GM13976 (cell line): ENCODE data around the gene CCDC144A.
"Not testable (repeated sequence)": the region's sequence is repeated elsewhere in the genome, so short reads cannot be mapped to it uniquely, and the experiment has no call there.

Experiments used
- DNase-seq: peaks from one replicate; pipeline ENCODE4 v3.0.0; 2012; ENCODE audit warnings: low spot score
- in situ Hi-C: fragments of 300-500 bp; cut with MboI; formaldehyde crosslinking; loops from one replicate; pipeline ENCODE4 v1.12.0; 2022; ENCODE audit warnings: low sequenced_read_pairs, mixed read lengths, inconsistent platforms; ENCODE audit not compliant: unreplicated experiment
- TF ChIP-seq, protein P1 (sequence below): IDR thresholded peaks from 2 replicates; pipeline ENCODE4 v1.5.1; 2012; ENCODE audit warnings: borderline replicate concordance, mild to moderate bottlenecking; ENCODE audit not compliant: insufficient read depth; ENCODE audit errors: extremely low read depth, missing control alignments, control extremely low read depth

CCDC144A gene

DNA sequence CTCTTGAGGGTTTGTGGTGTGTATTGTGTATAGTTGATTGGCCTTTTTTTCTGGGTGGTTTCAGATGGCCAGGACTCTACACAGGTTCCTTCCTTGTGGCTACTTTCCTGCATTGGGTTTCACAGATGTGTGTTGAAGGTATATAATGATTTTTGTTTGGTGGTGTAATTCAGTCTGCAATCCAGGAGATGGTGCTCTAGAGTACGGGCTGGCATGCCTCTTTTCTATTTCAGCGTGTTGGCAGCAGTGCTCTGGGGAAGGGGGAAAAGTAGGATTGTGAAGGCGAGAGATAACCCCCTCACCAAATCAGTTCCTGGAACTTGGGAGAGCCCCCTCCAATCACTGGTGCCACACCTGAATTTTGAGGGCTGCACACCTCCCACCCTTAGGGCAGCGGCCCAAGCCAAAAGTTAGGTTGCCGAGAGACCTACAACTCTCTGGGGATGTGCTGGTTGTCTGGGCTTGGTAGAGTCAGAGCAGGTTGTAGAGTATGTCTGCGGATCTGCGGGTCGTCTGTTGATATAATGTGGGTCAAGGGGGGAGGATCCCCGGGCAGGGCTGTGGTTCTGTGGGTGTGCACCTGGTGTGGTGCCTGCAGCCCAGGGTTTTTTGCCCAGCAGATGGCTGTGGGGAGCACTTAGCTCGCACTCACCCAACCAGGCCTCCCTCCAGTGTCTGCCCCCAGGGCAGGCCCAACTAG lies 61.3 kb downstream of the CCDC144A start:
- in situ Hi-C loops = not testable (repeated sequence)
- TF ChIP-seq, protein P1, sequence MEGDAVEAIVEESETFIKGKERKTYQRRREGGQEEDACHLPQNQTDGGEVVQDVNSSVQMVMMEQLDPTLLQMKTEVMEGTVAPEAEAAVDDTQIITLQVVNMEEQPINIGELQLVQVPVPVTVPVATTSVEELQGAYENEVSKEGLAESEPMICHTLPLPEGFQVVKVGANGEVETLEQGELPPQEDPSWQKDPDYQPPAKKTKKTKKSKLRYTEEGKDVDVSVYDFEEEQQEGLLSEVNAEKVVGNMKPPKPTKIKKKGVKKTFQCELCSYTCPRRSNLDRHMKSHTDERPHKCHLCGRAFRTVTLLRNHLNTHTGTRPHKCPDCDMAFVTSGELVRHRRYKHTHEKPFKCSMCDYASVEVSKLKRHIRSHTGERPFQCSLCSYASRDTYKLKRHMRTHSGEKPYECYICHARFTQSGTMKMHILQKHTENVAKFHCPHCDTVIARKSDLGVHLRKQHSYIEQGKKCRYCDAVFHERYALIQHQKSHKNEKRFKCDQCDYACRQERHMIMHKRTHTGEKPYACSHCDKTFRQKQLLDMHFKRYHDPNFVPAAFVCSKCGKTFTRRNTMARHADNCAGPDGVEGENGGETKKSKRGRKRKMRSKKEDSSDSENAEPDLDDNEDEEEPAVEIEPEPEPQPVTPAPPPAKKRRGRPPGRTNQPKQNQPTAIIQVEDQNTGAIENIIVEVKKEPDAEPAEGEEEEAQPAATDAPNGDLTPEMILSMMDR = peak; percentile 26
- peak; percentile 6 for DNase-seq

DNA sequence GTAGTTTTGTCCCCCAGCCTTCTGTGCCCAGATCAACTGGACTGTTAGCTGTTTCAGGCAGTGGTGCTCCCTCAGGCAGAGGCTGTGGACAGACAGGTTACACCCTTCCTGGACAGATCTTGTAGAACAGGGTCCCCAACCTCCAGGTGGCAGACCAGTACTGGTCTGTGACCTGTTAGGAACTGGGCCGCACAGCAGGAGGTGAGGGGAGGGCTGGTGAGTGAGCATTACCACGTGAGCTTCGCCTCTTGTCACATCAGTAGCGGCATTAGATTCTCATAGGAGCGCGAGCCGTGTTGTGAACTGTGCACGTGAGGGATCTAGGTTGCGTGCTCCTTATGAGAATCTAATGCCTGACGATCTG lies 61.9 kb downstream of the CCDC144A start:
- in situ Hi-C loops, DNase-seq: not testable (repeated sequence)

DNA sequence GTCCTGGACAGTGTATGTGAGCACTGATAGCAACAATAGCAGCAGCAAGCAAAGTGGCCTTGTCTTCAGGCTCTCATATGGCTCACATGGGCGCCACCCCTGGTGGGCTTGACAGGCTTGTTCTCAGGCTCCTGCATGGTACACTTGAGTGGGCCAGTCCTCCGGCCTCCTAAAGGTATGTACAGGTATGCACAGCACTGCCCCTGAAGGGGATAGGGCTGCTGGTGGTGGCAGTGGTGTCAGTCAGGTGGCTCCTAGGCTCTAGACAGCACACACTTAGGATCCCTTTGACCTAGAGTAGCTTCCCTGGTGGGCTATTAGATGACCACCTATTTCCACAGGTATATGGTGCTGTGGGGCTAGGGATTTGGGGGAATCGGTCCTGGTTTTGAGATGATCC lies 67.5 kb downstream of the CCDC144A start:
- in situ Hi-C loops, DNase-seq: not testable (repeated sequence)

DNA sequence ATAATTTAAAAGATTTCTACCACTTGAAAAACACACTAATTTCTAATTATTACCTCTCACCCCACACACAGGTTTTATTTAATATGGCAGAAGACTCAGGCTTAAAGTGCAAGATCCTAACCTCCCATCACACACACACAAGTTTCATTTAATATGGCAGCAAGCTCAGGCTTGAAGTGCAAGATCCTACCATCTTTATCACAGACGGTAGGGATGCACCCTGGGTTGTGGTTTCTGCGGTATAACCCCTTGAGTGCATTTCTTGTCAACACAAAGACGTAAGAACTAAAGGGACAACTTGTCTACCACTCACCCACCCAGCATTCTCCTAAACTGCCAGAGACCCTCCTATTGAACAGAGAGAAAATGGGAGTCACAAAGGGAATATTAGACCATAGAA lies 68.1 kb downstream of the CCDC144A start:
- DNase-seq, in situ Hi-C loops: not testable (repeated sequence)

DNA sequence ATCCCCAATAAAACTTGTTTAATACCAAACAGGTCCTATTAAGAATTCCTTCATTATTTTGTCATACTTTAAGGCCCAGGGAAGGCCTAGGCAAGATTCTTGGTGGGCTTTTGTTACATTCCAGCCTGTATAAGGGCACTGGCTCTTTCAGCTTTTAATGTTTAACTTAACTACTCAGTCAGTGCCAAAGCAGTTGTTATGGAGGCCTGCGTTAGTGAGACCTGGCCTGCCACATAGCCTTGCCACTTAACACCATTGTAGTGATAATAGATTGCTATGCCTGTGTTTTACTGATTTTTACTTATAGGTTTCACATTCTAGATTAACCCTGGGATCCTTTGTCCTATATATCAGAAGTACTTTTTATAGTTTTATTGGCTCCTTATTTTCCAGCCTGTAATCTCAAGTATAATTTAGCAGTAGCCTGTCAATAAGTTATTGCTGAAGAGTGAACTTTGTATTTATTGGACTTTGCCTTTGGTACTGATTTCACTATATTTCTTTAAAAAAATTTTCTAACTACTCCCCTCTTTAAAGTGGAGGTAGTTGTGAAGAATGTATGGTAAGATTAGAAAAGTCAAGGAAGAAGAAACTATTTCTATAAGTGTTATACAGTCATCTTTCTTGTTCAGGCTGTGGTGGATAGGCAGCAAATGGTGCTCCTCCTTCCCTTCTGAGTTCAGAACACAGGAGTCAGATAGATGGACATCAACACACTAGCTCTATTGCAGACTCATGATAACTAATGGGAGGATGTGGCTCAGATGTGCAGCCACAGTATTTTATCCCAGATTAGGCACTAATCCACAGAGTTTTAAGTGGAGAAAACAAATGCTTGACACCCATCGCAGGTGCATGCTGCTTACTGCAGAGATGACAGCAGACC lies 78.5 kb downstream of the CCDC144A start:
- in situ Hi-C loops, DNase-seq: not testable (repeated sequence)

DNA sequence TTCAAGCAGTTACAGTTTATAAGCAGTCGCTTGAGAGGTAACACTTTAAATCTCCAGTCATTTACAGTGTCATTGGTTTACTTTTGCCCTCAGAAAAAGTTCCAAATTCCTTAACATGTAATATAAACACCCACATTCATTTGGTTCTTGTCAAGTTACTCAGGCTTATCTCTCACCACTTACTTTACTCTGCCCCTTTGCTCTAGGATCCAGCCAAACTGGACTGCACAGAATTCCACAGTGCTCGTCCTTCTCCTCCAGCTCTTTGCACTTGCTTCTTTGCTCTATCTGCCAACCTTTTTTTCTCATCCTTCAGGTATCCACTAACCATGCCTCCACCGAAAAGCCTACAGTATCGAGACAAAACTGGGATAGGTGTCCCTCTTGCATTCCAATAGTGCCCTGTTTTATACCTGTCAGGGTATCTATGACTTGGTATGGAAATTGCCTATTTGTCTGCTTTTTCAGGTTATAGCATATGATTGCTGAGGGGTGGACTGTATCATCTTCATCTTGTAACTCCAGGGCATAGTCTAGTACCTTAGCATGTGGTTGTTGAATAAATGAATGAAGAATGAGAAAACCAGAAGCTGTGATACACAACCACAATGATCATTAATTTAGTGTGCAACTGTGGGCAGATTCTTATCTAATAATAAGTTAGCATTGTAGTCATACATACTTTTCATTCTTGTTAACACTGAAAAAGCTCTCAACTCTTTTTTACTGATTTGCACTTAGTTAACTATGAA lies 82.5 kb downstream of the CCDC144A start:
- DNase-seq, in situ Hi-C loops: not testable (repeated sequence)

DNA sequence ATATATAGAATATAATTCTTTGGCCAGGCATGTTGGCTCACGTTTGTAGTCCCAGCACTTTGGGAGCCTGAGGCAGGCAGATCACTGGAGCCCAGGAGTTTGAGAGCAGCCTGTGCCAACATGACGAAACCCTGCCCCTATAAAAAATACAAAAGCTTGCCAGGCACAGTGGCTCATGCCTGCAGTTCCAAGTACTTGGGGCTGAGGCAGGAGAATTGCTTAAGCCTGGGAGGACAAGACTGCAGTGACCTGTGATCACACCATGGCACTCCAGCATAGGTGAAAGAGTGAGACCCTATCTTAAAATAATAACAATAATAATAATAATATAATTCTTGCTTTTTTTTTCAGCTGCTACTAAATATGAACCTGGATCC lies 83.1 kb downstream of the CCDC144A start:
- in situ Hi-C loops = not testable (repeated sequence)

DNA sequence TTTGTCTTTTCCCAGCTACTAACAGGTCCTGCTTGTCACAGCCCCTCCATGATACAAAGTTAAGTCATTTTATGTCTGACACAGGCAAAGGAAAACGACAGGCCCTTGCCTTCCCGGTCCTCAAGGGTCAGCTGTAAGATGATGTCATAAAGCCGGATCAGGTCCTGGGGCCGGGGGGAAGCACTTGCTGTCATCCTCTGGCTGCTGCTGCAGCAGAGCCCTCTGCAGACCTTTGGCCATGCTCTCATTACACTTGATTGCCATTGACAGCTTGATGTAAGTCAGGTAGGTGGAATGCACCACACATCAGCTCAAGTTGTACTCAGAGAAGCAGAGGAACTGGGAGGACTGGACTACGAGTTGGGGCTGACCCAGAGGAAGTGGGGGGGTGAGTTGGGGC lies 97.8 kb downstream of the CCDC144A start:
- in situ Hi-C loops, DNase-seq: not testable (repeated sequence)

More for the DNA sequence above, 83.1 kb downstream of the CCDC144A start:
- not testable (repeated sequence) for DNase-seq

DNA sequence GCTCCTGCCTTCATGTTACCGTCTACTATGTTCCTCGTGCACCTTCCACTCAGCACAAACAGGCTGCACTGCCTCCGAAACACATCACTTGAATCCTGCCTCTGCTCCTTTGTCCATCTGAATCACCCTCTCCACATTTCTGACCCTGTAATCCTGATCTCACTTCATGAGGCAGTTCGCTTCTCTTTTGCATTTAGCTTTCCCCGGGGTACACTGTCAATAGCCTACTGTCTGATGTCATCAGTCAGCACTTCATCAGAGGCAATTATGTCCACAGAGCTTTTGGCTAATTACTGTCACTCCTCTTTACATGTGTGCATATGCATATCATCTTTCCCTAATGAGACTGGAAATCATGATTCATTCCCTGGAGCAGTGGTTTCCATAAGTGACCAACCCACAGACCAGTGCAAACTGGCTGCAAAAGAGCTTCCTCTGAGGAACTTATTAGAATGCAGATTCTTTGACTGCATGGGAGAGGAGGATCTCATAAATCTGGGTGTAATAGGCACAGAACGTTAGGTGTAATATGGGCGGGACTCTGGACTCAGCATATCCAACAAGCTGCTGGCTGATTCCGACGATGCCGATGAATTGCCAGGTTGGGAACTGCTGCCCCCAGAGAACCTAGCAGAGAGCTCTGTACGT lies 99.0 kb downstream of the CCDC144A start:
- in situ Hi-C loops, DNase-seq: not testable (repeated sequence)

DNA sequence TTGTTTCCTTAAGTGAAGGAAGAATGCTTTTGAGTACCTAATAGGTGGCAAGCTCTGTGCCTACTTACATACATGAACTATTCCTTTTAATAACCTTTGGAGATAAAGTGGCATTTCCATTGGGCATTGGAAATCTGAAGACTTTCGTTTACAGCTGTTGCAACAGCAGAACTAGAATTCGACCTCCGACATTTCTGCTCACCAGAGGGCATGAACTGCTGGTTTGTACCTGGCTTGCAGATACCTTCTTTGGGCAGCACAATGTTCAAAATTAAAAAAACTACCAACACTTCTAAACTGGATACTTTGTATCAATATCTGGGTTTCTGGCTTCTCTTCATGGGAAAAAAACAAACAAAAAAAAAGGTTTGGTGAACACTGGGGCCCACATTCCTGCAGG lies 99.6 kb downstream of the CCDC144A start:
- in situ Hi-C loops, DNase-seq: not testable (repeated sequence)

DNA sequence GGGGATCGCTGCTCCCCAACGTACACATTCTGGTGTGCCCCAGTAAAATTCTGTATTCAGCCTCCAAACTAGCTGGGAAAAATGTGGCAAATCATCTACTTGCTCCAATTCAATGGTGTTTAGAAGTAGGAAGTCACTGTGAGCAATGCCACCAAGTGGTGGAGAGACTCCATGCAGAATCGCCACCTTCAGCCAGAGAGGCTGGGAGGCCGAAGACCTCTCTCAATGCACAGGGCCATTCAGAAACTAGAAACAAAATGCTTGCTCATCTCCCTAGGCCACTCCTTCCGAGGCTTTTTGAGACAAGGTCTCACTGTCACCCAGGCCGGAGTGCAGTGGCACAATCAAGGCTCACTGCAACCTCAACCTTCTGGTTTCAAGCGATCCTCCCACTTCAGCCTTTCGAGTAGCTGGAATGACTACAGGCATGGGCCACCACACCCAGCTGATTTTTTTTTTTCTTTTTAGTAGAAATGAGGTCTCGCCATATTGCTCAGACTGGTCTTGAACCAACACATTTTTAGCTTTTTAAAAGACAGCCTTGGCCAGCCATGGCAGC lies 100.4 kb downstream of the CCDC144A start:
- in situ Hi-C loops, DNase-seq: not testable (repeated sequence)

DNA sequence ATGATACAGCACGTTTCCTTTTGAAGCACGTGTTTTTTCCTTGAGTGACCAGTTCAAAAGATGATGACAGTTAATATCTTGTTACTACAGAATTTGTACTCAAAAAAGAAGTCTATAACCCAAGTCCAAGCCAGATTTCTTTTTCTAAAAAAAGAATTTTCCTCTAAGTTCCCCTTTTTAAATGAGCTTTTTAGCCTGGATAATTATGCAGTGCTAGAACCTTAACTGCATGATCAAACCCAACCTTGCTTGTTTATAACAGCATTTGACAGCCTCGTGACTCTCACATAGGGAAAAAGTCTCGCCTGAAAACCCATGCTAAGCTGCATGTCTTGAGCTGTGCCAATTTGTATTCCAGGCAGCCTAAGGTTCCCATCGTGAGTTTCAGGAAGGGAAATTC lies 104.2 kb downstream of the CCDC144A start:
- in situ Hi-C loops, DNase-seq: not testable (repeated sequence)

DNA sequence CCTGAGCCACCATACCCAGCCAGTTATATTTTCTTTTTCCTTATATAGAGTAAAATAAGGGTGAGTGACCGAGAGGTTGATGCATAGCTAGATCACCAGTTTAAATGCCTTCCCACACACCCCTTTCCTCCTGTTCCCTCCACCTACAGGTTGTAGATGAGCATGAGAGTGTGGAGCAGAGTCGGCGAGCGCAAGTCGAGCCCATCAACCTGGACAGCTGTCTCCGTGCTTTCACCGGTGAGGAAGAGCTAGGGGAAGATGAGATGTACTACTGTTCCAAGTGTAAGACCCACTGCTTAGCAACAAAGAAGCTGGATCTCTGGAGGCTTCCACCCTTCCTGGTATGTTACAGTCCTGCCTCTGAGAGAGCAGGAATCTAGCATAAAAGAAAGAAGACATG lies 105.9 kb downstream of the CCDC144A start:
- DNase-seq, in situ Hi-C loops: not testable (repeated sequence)

DNA sequence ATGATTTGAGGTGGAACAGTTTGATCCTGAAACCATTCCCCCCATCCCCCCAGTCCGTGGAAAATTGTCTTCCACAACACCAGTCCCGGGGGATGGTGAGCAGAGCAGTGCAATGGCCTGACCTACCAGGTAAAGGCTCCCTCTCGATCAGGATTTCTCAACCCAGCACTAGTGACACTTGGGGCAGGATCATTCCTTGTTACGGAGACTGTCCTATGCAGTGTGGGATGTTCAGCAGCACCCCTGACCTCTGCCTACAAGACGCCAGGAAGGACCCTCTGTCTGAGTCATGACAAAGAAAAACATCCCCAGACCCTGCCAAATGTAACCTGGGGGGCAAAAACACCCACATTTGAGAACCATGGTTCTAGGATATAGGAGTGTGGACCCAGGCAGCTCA lies 114.8 kb downstream of the CCDC144A start:
- in situ Hi-C loops, DNase-seq: not testable (repeated sequence)

DNA sequence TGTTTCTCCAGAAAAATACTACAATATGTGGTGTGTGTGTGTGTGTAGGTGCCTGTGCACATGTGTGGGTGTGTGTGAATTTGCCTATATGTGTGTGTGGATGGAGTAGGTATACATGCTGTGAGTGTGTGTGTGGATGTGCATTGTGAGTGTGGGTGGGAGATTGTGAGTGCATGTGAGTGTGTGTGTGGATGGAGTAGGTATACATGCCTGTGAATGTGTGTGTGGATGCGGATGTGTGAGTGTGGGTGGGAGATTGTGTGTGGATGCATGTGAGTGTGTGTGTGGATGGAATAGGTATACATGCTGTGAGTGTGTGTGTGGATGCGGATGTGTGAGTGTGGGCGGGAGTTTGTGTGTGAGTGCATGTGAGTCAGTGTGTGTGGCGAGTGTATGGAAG lies 116.6 kb downstream of the CCDC144A start:
- in situ Hi-C loops, DNase-seq: not testable (repeated sequence)

DNA sequence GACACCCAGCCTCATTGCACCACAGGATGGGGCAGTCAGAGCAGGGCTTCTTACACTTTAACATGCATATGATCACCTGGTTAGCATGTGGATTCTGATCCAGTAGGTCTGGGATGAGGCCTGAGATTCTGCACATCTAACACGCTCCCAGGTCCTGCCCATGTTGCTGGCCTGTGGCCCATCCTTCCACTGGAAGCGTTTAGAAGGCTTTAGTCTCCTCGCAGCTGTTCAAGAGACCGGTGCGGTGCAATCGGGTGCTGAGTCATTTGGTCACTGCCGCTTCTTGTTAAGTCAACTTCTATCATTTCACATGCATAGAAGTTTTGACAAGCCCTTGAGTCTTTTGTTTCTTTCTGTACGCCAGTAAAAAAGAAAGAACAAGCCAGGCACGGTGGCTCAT lies 117.6 kb downstream of the CCDC144A start:
- in situ Hi-C loops, DNase-seq: not testable (repeated sequence)

DNA sequence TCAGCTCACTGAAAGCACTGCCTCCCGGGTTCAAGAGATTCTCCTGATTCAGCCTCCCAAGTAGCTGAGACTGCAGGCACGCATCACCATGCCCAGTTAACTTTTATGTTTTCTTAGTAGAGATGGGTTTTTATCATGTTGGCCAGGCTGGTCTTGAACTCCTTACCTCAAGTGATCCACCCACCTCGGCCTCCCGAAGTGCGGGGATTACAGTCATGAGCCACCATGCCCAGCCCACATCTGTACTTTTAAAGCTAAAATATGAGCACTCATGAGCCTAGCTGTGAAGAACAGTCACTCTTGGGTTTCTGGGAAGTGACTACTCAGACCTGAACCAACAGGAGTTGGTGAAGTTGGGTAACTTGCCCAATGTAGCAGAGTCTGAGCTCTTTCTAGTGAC lies 120.2 kb downstream of the CCDC144A start:
- in situ Hi-C loops, DNase-seq: not testable (repeated sequence)
